Measurements from ENCODE around the gene MPL.

The MPL gene

GRCh38 chr1:43331688-43332087, 5.9 kb upstream of the MPL start:
- H3K9me3 Mint-ChIP-seq = no peaks in the 10 kb centered on the region
- DNase-seq (ENCODE audit: low spot score in 2 of 2) = no peak
- no peaks in the 10 kb centered on the region for H3K36me3 Mint-ChIP-seq
- no peak for ATAC-seq
- H3K4me3 Mint-ChIP-seq = no peak overlapping the region
- H3K27ac Mint-ChIP-seq = no peak overlapping the region
- H3K4me1 Mint-ChIP-seq = peaks cover 10% of the 10 kb centered on the region

- ATAC-seq = no peak
- Mint-ChIP-seq H3K4me3 (no peak overlapping the region), H3K36me3 (no peaks in the 10 kb centered on the region), H3K27ac (no peak overlapping the region), H3K4me1 (peaks cover 10% of the 10 kb centered on the region), H3K9me3 (no peaks in the 10 kb centered on the region)
- no peak for DNase-seq (ENCODE audit: low spot score in 2 of 2)
Observed at GRCh38 chr1:43334453-43335205, 3.0 kb upstream of the MPL start.

GRCh38 chr1:43338001-43338400, 383 bp downstream of the MPL start:
- no peak overlapping the region for H3K4me3 Mint-ChIP-seq
- no peaks in the 10 kb centered on the region for H3K4me1 Mint-ChIP-seq
- H3K9me3 Mint-ChIP-seq = no peaks in the 10 kb centered on the region
- no peak overlapping the region for H3K27ac Mint-ChIP-seq
- ATAC-seq = no peak
- no peaks in the 10 kb centered on the region for H3K36me3 Mint-ChIP-seq
- no peak for DNase-seq (ENCODE audit: low spot score in 2 of 2)

- no peak overlapping the region for H3K27ac Mint-ChIP-seq
- H3K36me3 Mint-ChIP-seq = no peaks in the 10 kb centered on the region
- ATAC-seq = no peak
- H3K4me1 Mint-ChIP-seq = no peaks in the 10 kb centered on the region
- no peak overlapping the region for H3K4me3 Mint-ChIP-seq
- DNase-seq (ENCODE audit: low spot score in 2 of 2) = no peak
- no peaks in the 10 kb centered on the region for H3K9me3 Mint-ChIP-seq
Observed at GRCh38 chr1:43339584-43340232, 2.1 kb downstream of the MPL start.

- ATAC-seq = no peak
- Mint-ChIP-seq H3K9me3 (no peaks in the 10 kb centered on the region), H3K4me3 (no peak overlapping the region), H3K36me3 (no peaks in the 10 kb centered on the region), H3K27ac (no peak overlapping the region), H3K4me1 (peaks cover 6% of the 10 kb centered on the region)
- DNase-seq (ENCODE audit: low spot score in 2 of 2) = no peak
Observed at GRCh38 chr1:43340559-43340958, 2.9 kb downstream of the MPL start.

- Mint-ChIP-seq H3K27ac (no peak overlapping the region), H3K4me1 (peaks cover 9% of the 10 kb centered on the region), H3K4me3 (no peak overlapping the region), H3K9me3 (no peaks in the 10 kb centered on the region), H3K36me3 (no peaks in the 10 kb centered on the region)
- DNase-seq (ENCODE audit: low spot score in 2 of 2) = no peak
- ATAC-seq = no peak
Observed at GRCh38 chr1:43344267-43344850, 6.7 kb downstream of the MPL start.

- H3K27ac Mint-ChIP-seq = no peak overlapping the region
- DNase-seq (ENCODE audit: low spot score in 2 of 2) (no peak), ATAC-seq (peak; percentile 69)
- H3K4me1 Mint-ChIP-seq = peaks cover 16% of the 10 kb centered on the region
- no peak overlapping the region for H3K4me3 Mint-ChIP-seq
- H3K9me3 Mint-ChIP-seq = no peaks in the 10 kb centered on the region
- no peaks in the 10 kb centered on the region for H3K36me3 Mint-ChIP-seq
Observed at GRCh38 chr1:43345120-43345519, 7.5 kb downstream of the MPL start.

GRCh38 chr1:43346636-43347035, 9.0 kb downstream of the MPL start:
- Mint-ChIP-seq H3K36me3 (no peaks in the 10 kb centered on the region), H3K9me3 (no peaks in the 10 kb centered on the region), H3K4me3 (no peak overlapping the region), H3K27ac (no peak overlapping the region), H3K4me1 (peaks cover 18% of the 10 kb centered on the region)
- no peak for ATAC-seq
- DNase-seq (ENCODE audit: low spot score in 2 of 2) = no peak

- Mint-ChIP-seq H3K9me3 (no peaks in the 10 kb centered on the region), H3K27ac (no peak overlapping the region), H3K36me3 (no peaks in the 10 kb centered on the region), H3K4me1 (peaks cover 18% of the 10 kb centered on the region), H3K4me3 (peak overlapping the region; percentile 64)
- no peak for ATAC-seq
- no peak for DNase-seq (ENCODE audit: low spot score in 2 of 2)
Observed at GRCh38 chr1:43348343-43348808, 10.8 kb downstream of the MPL start.

GRCh38 chr1:43348809-43349593, 11.4 kb downstream of the MPL start:
- Mint-ChIP-seq H3K9me3 (no peaks in the 10 kb centered on the region), H3K4me1 (peaks cover 18% of the 10 kb centered on the region), H3K36me3 (no peaks in the 10 kb centered on the region), H3K4me3 (peak overlapping the region; percentile 64), H3K27ac (peak overlapping the region; percentile 80)
- ATAC-seq (peak; percentile 86), DNase-seq (ENCODE audit: low spot score in 2 of 2) (peak; percentile 47 to 68)

- Mint-ChIP-seq H3K9me3 (no peaks in the 10 kb centered on the region), H3K4me1 (peaks cover 18% of the 10 kb centered on the region), H3K4me3 (peak overlapping the region; percentile 64), H3K36me3 (no peaks in the 10 kb centered on the region), H3K27ac (peak overlapping the region; percentile 80)
- ATAC-seq (no peak), DNase-seq (ENCODE audit: low spot score in 2 of 2) (no peak)
Observed at GRCh38 chr1:43349594-43350306, 12.1 kb downstream of the MPL start.

GRCh38 chr1:43350976-43351375, 13.4 kb downstream of the MPL start:
- peaks cover 12% of the 10 kb centered on the region for H3K4me1 Mint-ChIP-seq
- no peaks in the 10 kb centered on the region for H3K36me3 Mint-ChIP-seq
- H3K9me3 Mint-ChIP-seq = no peaks in the 10 kb centered on the region
- DNase-seq (ENCODE audit: low spot score in 2 of 2) (no peak), ATAC-seq (no peak)
- no peak overlapping the region for H3K27ac Mint-ChIP-seq
- H3K4me3 Mint-ChIP-seq = no peak overlapping the region

- Mint-ChIP-seq H3K4me1 (peaks cover 12% of the 10 kb centered on the region), H3K36me3 (peaks cover 1% of the 10 kb centered on the region), H3K9me3 (no peaks in the 10 kb centered on the region), H3K4me3 (no peak overlapping the region), H3K27ac (peak overlapping the region; percentile 60)
- no peak for ATAC-seq
- DNase-seq (ENCODE audit: low spot score in 2 of 2) = no peak
Observed at GRCh38 chr1:43351421-43352350, 14.1 kb downstream of the MPL start.

GRCh38 chr1:43352351-43352705, 14.7 kb downstream of the MPL start:
- H3K4me3 Mint-ChIP-seq = no peak overlapping the region
- no peak for DNase-seq (ENCODE audit: low spot score in 2 of 2)
- H3K27ac Mint-ChIP-seq = peak overlapping the region; percentile 60
- H3K36me3 Mint-ChIP-seq = peaks cover 6% of the 10 kb centered on the region
- peaks cover 12% of the 10 kb centered on the region for H3K4me1 Mint-ChIP-seq
- no peak for ATAC-seq
- no peaks in the 10 kb centered on the region for H3K9me3 Mint-ChIP-seq

Measured in stimulated activated effector memory CD8-positive, alpha-beta T cell treated with anti-CD3 and anti-CD28 coated beads, Interleukin-12 subunit alpha, Interleukin-12 subunit beta, amount 100 ng/mL, for 72 hours (primary cell).